K562 (cell line): ENCODE measurements around the gene AP3S2.

Source experiments
- BMI1 ChIP-seq: fragments of 150-350 bp; IDR thresholded peaks from 2 replicates; pipeline ENCODE4 v1.6.1; 2014; ENCODE audit warnings: low read length
- YY1 ChIP-seq, 3 experiments: IDR thresholded peaks; 2 replicates each; pipeline ENCODE4 v1.6.1; 2011; ENCODE audit warnings: low read length in 2 of 3, mild to moderate bottlenecking in 2 of 3, moderate library complexity in 2 of 3, borderline replicate concordance in 1 of 3, control low read depth in 1 of 3, low read depth in 1 of 3; ENCODE audit not compliant: insufficient read depth in 3 of 3, insufficient replicate concordance in 2 of 3, control insufficient read depth in 1 of 3, insufficient read length in 1 of 3; ENCODE audit errors: extremely low read depth in 1 of 3

- TF ChIP-seq YY1 (IDR thresholded peaks at IDR 0.05; ENCODE audit: borderline replicate concordance in 1 of 3, control insufficient read depth in 1 of 3, extremely low read depth in 1 of 3, insufficient read depth in 3 of 3, insufficient read length in 1 of 3, insufficient replicate concordance in 2 of 3, low read depth in 1 of 3, low read length in 2 of 3): no peak
- TF ChIP-seq BMI1: no peak
Measured at GRCh38 chr15:89829616-89830440, 64.0 kb downstream of the AP3S2 start.
